ENCODE measurements around the gene TIMM23. TPM values are rescaled to one million over a fixed set of nuclear protein-coding genes. Genes with fewer than 3 reads are reported as not detected.
"Not testable (repeated sequence)": the region's sequence is repeated elsewhere in the genome, so short reads cannot be mapped to it uniquely, and the experiment has no call there.

TIMM23 gene
- total RNA-seq, 1 experiment from 2014 or later = 142 TPM

GRCh38 chr10:45983538-45984186, 11.4 kb downstream of the TIMM23 start:
- H3K4me3 ChIP-seq (ENCODE audit: low read depth, low read length); POLR2A ChIA-PET; H3K27me3 ChIP-seq (replicated peaks; ENCODE audit: control insufficient read depth, insufficient read depth, low read length); H3K9me3 ChIP-seq; H3K4me1 ChIP-seq; H3K9me3 Mint-ChIP-seq (ENCODE audit: unreplicated experiment); H3K4me3 Mint-ChIP-seq (ENCODE audit: unreplicated experiment); H3K27me3 Mint-ChIP-seq (ENCODE audit: insufficient read depth, unreplicated experiment); H3K36me3 ChIP-seq (ENCODE audit: control insufficient read depth, insufficient read depth, low read length); H3K4me1 Mint-ChIP-seq (ENCODE audit: low read depth, unreplicated experiment); BruUV-seq (replicated peaks); H3K27ac Mint-ChIP-seq (ENCODE audit: unreplicated experiment); intact Hi-C loops (cut with micrococcal nuclease; ENCODE audit: unreplicated experiment): not testable (repeated sequence)
- TF ChIP-seq CTCF (IDR thresholded peaks at IDR 0.05; ENCODE audit: insufficient read depth in 1 of 2, low read depth in 1 of 2, low read length in 1 of 2, severe bottlenecking in 1 of 2, unreplicated experiment in 1 of 2) = peak; percentile 47 to 53
- H3K36me3 Mint-ChIP-seq (ENCODE audit: insufficient read depth, unreplicated experiment) = peaks cover 48% of the 10 kb centered on the region
- peak; percentile 66 to 75 for DNase-seq
- CTCF ChIA-PET = interaction anchor here (0.8 kb wide), 1 partner anchor 40 kb away, joined by 4 read pairs; no protein-coding TSS in a partner anchor

GRCh38 chr10:45984473-45984872, 12.2 kb downstream of the TIMM23 start:
- H3K9me3 ChIP-seq; BruUV-seq (replicated peaks); POLR2A ChIA-PET; H3K4me3 ChIP-seq (ENCODE audit: low read depth, low read length); H3K27me3 ChIP-seq (replicated peaks; ENCODE audit: control insufficient read depth, insufficient read depth, low read length); H3K27me3 Mint-ChIP-seq (ENCODE audit: insufficient read depth, unreplicated experiment); H3K4me1 ChIP-seq; CTCF ChIA-PET; intact Hi-C loops (cut with micrococcal nuclease; ENCODE audit: unreplicated experiment); H3K9me3 Mint-ChIP-seq (ENCODE audit: unreplicated experiment); H3K36me3 ChIP-seq (ENCODE audit: control insufficient read depth, insufficient read depth, low read length); H3K4me1 Mint-ChIP-seq (ENCODE audit: low read depth, unreplicated experiment); H3K4me3 Mint-ChIP-seq (ENCODE audit: unreplicated experiment); DNase-seq; H3K27ac Mint-ChIP-seq (ENCODE audit: unreplicated experiment): not testable (repeated sequence)
- peaks cover 48% of the 10 kb centered on the region for H3K36me3 Mint-ChIP-seq (ENCODE audit: insufficient read depth, unreplicated experiment)

DNA sequence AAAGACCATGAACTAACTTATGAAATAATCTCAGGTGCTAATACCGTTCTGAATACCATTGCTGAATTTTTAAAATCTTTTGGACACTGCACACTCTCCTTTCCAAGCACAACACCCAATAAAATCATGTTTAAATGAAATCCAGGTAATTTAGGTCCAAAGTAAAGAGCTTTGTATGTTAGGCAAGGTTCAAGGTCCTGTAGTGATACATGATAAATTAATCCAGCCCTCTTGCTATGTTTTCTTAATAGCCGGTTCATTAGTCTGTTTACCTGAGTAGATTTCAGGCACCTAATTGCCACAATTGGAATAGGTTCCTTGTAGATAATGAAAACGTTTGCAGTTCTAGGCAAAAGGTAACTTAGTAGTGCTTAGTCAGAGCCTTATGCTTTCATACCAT, 13.3 kb downstream of the TIMM23 start:
- CTCF ChIA-PET; H3K27me3 ChIP-seq (replicated peaks; ENCODE audit: control insufficient read depth, insufficient read depth, low read length); H3K9me3 Mint-ChIP-seq (ENCODE audit: unreplicated experiment); DNase-seq; H3K27ac Mint-ChIP-seq (ENCODE audit: unreplicated experiment); POLR2A ChIA-PET; H3K9me3 ChIP-seq; H3K4me3 Mint-ChIP-seq (ENCODE audit: unreplicated experiment); H3K4me1 ChIP-seq; intact Hi-C loops (cut with micrococcal nuclease; ENCODE audit: unreplicated experiment); H3K36me3 ChIP-seq (ENCODE audit: control insufficient read depth, insufficient read depth, low read length); H3K27me3 Mint-ChIP-seq (ENCODE audit: insufficient read depth, unreplicated experiment); H3K4me1 Mint-ChIP-seq (ENCODE audit: low read depth, unreplicated experiment); H3K4me3 ChIP-seq (ENCODE audit: low read depth, low read length); BruUV-seq (replicated peaks): not testable (repeated sequence)
- H3K36me3 Mint-ChIP-seq (ENCODE audit: insufficient read depth, unreplicated experiment) = peaks cover 57% of the 10 kb centered on the region

GRCh38 chr10:45997557-45997956, 25.3 kb downstream of the TIMM23 start:
- H3K27me3 Mint-ChIP-seq (ENCODE audit: insufficient read depth, unreplicated experiment) = no peaks in the 10 kb centered on the region
- no TSS peak for BruUV-seq (replicated peaks)
- H3K27ac Mint-ChIP-seq (ENCODE audit: unreplicated experiment) = peak overlapping the region; percentile 57

More at GRCh38 chr10:45997557-45997956, 25.3 kb downstream of the TIMM23 start:
- peaks cover 27% of the 10 kb centered on the region for H3K4me1 ChIP-seq
- 0 out of 2 replicates have a peak, but pooled peaks cover 2% of the 10 kb centered on the region for H3K36me3 ChIP-seq (ENCODE audit: control insufficient read depth, insufficient read depth, low read length)
- ChIA-PET CTCF (no interaction called here), POLR2A (no interaction called here)
- H3K4me3 ChIP-seq (ENCODE audit: low read depth, low read length) = no peak overlapping the region
- H3K9me3 ChIP-seq = no peaks in the 10 kb centered on the region; the same call in 1 of the 2 replicates
- H3K27me3 ChIP-seq (replicated peaks; ENCODE audit: control insufficient read depth, insufficient read depth, low read length) = no peaks in the 10 kb centered on the region
- Mint-ChIP-seq H3K9me3 (ENCODE audit: unreplicated experiment) (peaks cover 11% of the 10 kb centered on the region), H3K4me1 (ENCODE audit: low read depth, unreplicated experiment) (peaks cover 29% of the 10 kb centered on the region), H3K36me3 (ENCODE audit: insufficient read depth, unreplicated experiment) (peaks cover 70% of the 10 kb centered on the region), H3K4me3 (ENCODE audit: unreplicated experiment) (peak overlapping the region; percentile 19)
- intact Hi-C loops (cut with micrococcal nuclease; ENCODE audit: unreplicated experiment) = no loop called here
- DNase-seq = no peak
- TF ChIP-seq CTCF (IDR thresholded peaks at IDR 0.05; ENCODE audit: insufficient read depth in 1 of 2, low read depth in 1 of 2, low read length in 1 of 2, severe bottlenecking in 1 of 2, unreplicated experiment in 1 of 2) = no peak
